ENCODE results near the gene KRT73.
A peak's percentile ranks its signal among the peaks of the same experiment; 100 is the strongest.

KRT73 gene

DNA sequence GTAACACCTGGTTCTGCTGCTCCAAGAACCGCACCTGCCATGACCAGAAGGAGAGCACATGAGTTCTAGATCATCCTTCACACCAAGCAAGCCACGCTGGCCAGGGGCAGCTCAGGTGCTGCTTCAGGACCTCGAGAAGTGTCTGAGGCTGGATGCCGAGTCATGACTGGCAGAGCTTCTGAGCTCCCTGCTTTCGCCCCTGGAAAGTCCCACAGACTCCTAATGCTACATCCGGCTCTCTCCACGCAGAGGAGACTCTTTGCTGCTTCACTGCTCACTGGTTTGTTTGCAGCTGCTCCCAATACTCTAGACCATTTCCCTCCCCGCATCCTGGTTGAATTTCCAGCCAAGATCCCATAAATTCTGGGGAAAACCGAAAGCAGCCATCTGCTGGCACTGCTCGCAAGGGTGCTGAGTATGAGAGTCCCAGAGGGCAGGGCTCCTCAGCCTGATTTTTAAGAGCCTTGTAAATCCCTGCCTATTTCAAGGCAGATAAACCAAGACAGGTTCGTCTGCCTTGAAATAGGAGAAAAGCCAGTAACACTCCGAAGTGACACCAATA is 32.2 kb upstream of the KRT73 start:
- TF ChIP-seq, protein P1, sequence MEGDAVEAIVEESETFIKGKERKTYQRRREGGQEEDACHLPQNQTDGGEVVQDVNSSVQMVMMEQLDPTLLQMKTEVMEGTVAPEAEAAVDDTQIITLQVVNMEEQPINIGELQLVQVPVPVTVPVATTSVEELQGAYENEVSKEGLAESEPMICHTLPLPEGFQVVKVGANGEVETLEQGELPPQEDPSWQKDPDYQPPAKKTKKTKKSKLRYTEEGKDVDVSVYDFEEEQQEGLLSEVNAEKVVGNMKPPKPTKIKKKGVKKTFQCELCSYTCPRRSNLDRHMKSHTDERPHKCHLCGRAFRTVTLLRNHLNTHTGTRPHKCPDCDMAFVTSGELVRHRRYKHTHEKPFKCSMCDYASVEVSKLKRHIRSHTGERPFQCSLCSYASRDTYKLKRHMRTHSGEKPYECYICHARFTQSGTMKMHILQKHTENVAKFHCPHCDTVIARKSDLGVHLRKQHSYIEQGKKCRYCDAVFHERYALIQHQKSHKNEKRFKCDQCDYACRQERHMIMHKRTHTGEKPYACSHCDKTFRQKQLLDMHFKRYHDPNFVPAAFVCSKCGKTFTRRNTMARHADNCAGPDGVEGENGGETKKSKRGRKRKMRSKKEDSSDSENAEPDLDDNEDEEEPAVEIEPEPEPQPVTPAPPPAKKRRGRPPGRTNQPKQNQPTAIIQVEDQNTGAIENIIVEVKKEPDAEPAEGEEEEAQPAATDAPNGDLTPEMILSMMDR (IDR thresholded peaks at IDR 0.05; ENCODE audit: unreplicated experiment in 3 of 3), result no peak
- Mint-ChIP-seq H3K9me3 (peaks cover 2% of the 10 kb centered on the region), H3K27me3 (ENCODE audit: low read depth) (peaks cover 37% of the 10 kb centered on the region), H3K27ac (peak overlapping the region in 1 of 3 experiments; percentile 24), H3K36me3 (ENCODE audit: low read depth) (no peaks in the 10 kb centered on the region), H3K4me1 (peaks cover 12% of the 10 kb centered on the region), H3K4me3 (no peak overlapping the region)

GRCh38 chr12:52649066-52649465 is 30.7 kb upstream of the KRT73 start:
- TF ChIP-seq, protein P1 (IDR thresholded peaks at IDR 0.05; ENCODE audit: unreplicated experiment in 3 of 3), result no peak
- H3K4me3 Mint-ChIP-seq, result no peak overlapping the region
- H3K27me3 Mint-ChIP-seq (ENCODE audit: low read depth), result peaks cover 39% of the 10 kb centered on the region
- H3K4me1 Mint-ChIP-seq, result peaks cover 12% of the 10 kb centered on the region
- H3K9me3 Mint-ChIP-seq, result peaks cover 2% of the 10 kb centered on the region
- H3K27ac Mint-ChIP-seq, result no peak overlapping the region
- H3K36me3 Mint-ChIP-seq (ENCODE audit: low read depth), result no peaks in the 10 kb centered on the region

GRCh38 chr12:52648012-52648550 is 29.7 kb upstream of the KRT73 start:
- TF ChIP-seq, protein P1 (IDR thresholded peaks at IDR 0.05; ENCODE audit: unreplicated experiment in 3 of 3), result no peak
- H3K4me3 Mint-ChIP-seq, result no peak overlapping the region
- no peaks in the 10 kb centered on the region for H3K36me3 Mint-ChIP-seq (ENCODE audit: low read depth)
- H3K27ac Mint-ChIP-seq, result no peak overlapping the region
- peaks cover 2% of the 10 kb centered on the region for H3K9me3 Mint-ChIP-seq
- H3K4me1 Mint-ChIP-seq, result peaks cover 12% of the 10 kb centered on the region
- peaks cover 40% of the 10 kb centered on the region for H3K27me3 Mint-ChIP-seq (ENCODE audit: low read depth)

- Mint-ChIP-seq H3K4me1 (peaks cover 12% of the 10 kb centered on the region), H3K4me3 (no peak overlapping the region), H3K9me3 (peaks cover 2% of the 10 kb centered on the region), H3K36me3 (ENCODE audit: low read depth) (no peaks in the 10 kb centered on the region), H3K27ac (no peak overlapping the region), H3K27me3 (ENCODE audit: low read depth) (peaks cover 41% of the 10 kb centered on the region)
- TF ChIP-seq, protein P1 (IDR thresholded peaks at IDR 0.05; ENCODE audit: unreplicated experiment in 3 of 3), result no peak
Measured at GRCh38 chr12:52647601-52648000, 29.2 kb upstream of the KRT73 start.

DNA sequence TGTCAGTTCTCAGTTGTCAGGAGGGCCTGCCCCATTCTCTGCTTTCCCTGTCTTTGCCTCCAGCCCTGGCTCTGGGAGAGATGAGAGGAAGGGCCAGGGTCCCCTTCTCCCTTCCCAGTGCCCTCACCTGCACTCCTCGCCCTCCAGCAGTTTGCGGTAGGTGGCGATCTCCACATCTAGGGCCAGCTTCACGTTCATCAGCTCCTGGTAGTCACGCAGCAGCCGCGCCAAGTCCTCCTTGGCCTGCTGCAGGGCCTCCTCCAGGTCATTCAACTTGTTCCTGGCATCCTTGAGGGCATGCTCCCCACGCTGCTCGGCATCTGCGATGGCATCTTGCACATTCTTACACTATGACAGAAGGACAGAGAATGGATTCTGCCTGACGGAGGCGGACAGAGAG is 28.3 kb upstream of the KRT73 start:
- Mint-ChIP-seq H3K9me3 (no peaks in the 10 kb centered on the region), H3K27ac (no peak overlapping the region), H3K27me3 (ENCODE audit: low read depth) (peaks cover 41% of the 10 kb centered on the region), H3K36me3 (ENCODE audit: low read depth) (no peaks in the 10 kb centered on the region), H3K4me3 (no peak overlapping the region), H3K4me1 (peaks cover 12% of the 10 kb centered on the region)
- TF ChIP-seq, protein P1 (IDR thresholded peaks at IDR 0.05; ENCODE audit: unreplicated experiment in 3 of 3), result no peak

- H3K27me3 Mint-ChIP-seq (ENCODE audit: low read depth), result peaks cover 43% of the 10 kb centered on the region
Measured at GRCh38 chr12:52645982-52646381, 27.6 kb upstream of the KRT73 start.

More at GRCh38 chr12:52645982-52646381, 27.6 kb upstream of the KRT73 start:
- Mint-ChIP-seq H3K4me1 (peaks cover 12% of the 10 kb centered on the region), H3K36me3 (ENCODE audit: low read depth) (no peaks in the 10 kb centered on the region), H3K27ac (no peak overlapping the region), H3K4me3 (no peak overlapping the region), H3K9me3 (no peaks in the 10 kb centered on the region)
- TF ChIP-seq, protein P1 (IDR thresholded peaks at IDR 0.05; ENCODE audit: unreplicated experiment in 3 of 3), result no peak

Measured in nephron (organoid).